Transverse colon (tissue), 3 donors: ENCODE results near the gene TDRD9.

Experiments
- CTCF ChIP-seq, 5 experiments: fragments of 200-600 bp in 3 of 5; fragments of 450-650 bp in 2 of 5; sonication (generic) in 3 of 5; IDR thresholded peaks; 1 replicate in 2 of 5; 2 replicates in 3 of 5; pipeline ENCODE4 v1.5.1; 2016 to 2017; ENCODE audit warnings: antibody characterized with exemption in 5 of 5, inconsistent platforms in 3 of 5, mild to moderate bottlenecking in 2 of 5, moderate library complexity in 1 of 5
- EP300 ChIP-seq: sonication (generic); formaldehyde crosslinking; IDR thresholded peaks from one replicate; pipeline ENCODE4 v1.6.1; 2017; ENCODE audit warnings: antibody characterized with exemption, low read depth
- POLR2A ChIP-seq: fragments of 450-650 bp; IDR thresholded peaks from one replicate; pipeline ENCODE4 v1.6.1; 2016; ENCODE audit warnings: antibody characterized with exemption, mild to moderate bottlenecking, moderate library complexity

- TF ChIP-seq CTCF (IDR thresholded peaks at IDR 0.05), result no peak
- no peak for TF ChIP-seq EP300
- no peak for TF ChIP-seq POLR2A
Observed at GRCh38 chr14:104098272-104099095, 170.2 kb downstream of the TDRD9 start.
